AG04450 (cell line): Measurements from ENCODE around the gene AANAT. TPM values are rescaled to one million over a fixed set of nuclear protein-coding genes. Genes with fewer than 3 reads are reported as not detected.

Experiments
- CTCF ChIA-PET: fragments of 300-600, 350-600 bp; formaldehyde crosslinking; extraction: SDS; loops from one replicate; lab custom pipeline; 2022; ENCODE audit warnings: antibody characterized with exemption, inconsistent platforms; lab: Charles Lee
- POLR2A ChIA-PET: fragments of 350-600 bp; formaldehyde crosslinking; extraction: SDS; loops from one replicate; lab custom pipeline; 2021; ENCODE audit warnings: antibody characterized with exemption, inconsistent platforms; lab: Yijun Ruan, JAX
- DNase-seq: peaks from one replicate; pipeline ENCODE4 v3.0.0-alpha.2; 2011; ENCODE audit warnings: low read depth, low spot score
- H3K27ac ChIP-seq: one replicate; pipeline ENCODE4 v1.5.1; 2012; ENCODE audit warnings: low read depth, low read length, control low read depth
- H3K27me3 ChIP-seq: one replicate; pipeline ENCODE4 v1.6.0; 2012; ENCODE audit warnings: low read length; ENCODE audit not compliant: control insufficient read depth, insufficient read depth
- H3K4me3 ChIP-seq: 2 replicates; pipeline ENCODE4 v1.5.1; 2011; ENCODE audit warnings: mild to moderate bottlenecking, low read depth, low read length, control low read depth
- H3K9me3 ChIP-seq: 2 replicates; pipeline ENCODE4 v1.5.1; 2012; ENCODE audit warnings: low read length; ENCODE audit not compliant: control insufficient read depth, insufficient read depth
- CTCF ChIP-seq: IDR thresholded peaks from 2 replicates; pipeline ENCODE4 v1.5.1; 2011; ENCODE audit warnings: low read depth, low read length, control low read depth, inconsistent platforms
- polyA plus RNA-seq: library from polyadenylated mRNA; depleted of rRNA; stranded (reverse); fragments of >200 nt; gene quantifications from 2 replicates; pipeline ENCODE4 v1.2.3, GENCODE V29; 2011

The AANAT gene
- polyA plus RNA-seq, 1 experiment = not detected

GRCh38 chr17:76481071-76481655 is 13.8 kb downstream of the AANAT start:
- no peak for TF ChIP-seq CTCF
- POLR2A ChIA-PET = interaction anchor here (0.8 kb wide), 1 partner anchor 12 kb away, joined by 3 read pairs; no protein-coding TSS in a partner anchor
- peaks cover 2% of the 10 kb centered on the region; the same call in 1 of the 2 replicates for H3K9me3 ChIP-seq
- no peaks in the 10 kb centered on the region for H3K27me3 ChIP-seq
- peak overlapping the region; percentile 21 for H3K27ac ChIP-seq
- no peak overlapping the region for H3K4me3 ChIP-seq
- DNase-seq = no peak
- CTCF ChIA-PET = interaction anchor here (0.6 kb wide), 1 partner anchor 23 kb away, joined by 3 read pairs; no protein-coding TSS in a partner anchor

GRCh38 chr17:76484228-76484725 is 16.9 kb downstream of the AANAT start:
- POLR2A ChIA-PET = interaction anchor here (1.6 kb wide), 1 partner anchor 9 kb away, joined by 4 read pairs; no protein-coding TSS in a partner anchor
- peaks cover 2% of the 10 kb centered on the region; the same call in 1 of the 2 replicates for H3K9me3 ChIP-seq
- no peak for DNase-seq
- TF ChIP-seq CTCF = no peak
- no peaks in the 10 kb centered on the region for H3K27me3 ChIP-seq
- H3K4me3 ChIP-seq = no peak overlapping the region
- CTCF ChIA-PET = no interaction called here
- no peak overlapping the region for H3K27ac ChIP-seq

GRCh38 chr17:76485569-76485968 is 18.2 kb downstream of the AANAT start:
- DNase-seq = no peak
- Histone ChIP-seq H3K27ac (no peak overlapping the region), H3K4me3 (no peak overlapping the region), H3K27me3 (no peaks in the 10 kb centered on the region), H3K9me3 (peaks cover 2% of the 10 kb centered on the region; the same call in 1 of the 2 replicates)
- CTCF ChIA-PET = interaction anchor here (0.7 to 1.3 kb wide), 3 partner anchors 27 to 115 kb away, joined by 3 to 7 read pairs (median 7); no protein-coding TSS in a partner anchor
- no peak for TF ChIP-seq CTCF
- POLR2A ChIA-PET = interaction anchor here (1.6 kb wide), 1 partner anchor 7 kb away, joined by 4 read pairs; no protein-coding TSS in a partner anchor

- TF ChIP-seq CTCF = no peak
- ChIA-PET POLR2A (no interaction called here), CTCF (no interaction called here)
- Histone ChIP-seq H3K27ac (no peak overlapping the region), H3K4me3 (no peak overlapping the region), H3K9me3 (peaks cover 2% of the 10 kb centered on the region; the same call in 1 of the 2 replicates), H3K27me3 (no peaks in the 10 kb centered on the region)
- DNase-seq = no peak
Observed at GRCh38 chr17:76487451-76488192, 20.2 kb downstream of the AANAT start.
